ENCODE results near the gene OR2F2.

Gene OR2F2, protein sequence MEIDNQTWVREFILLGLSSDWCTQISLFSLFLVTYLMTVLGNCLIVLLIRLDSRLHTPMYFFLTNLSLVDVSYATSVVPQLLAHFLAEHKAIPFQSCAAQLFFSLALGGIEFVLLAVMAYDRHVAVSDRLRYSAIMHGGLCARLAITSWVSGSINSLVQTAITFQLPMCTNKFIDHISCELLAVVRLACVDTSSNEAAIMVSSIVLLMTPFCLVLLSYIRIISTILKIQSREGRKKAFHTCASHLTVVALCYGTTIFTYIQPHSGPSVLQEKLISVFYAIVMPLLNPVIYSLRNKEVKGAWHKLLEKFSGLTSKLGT

GRCh38 chr7:143934526-143935325, at the start of gene OR2F2:
OR2F2 (plus strand) TSS chr7:143935233; CDS start chr7:143935233, 0 bp downstream.
- no peak for DNase-seq (ENCODE audit: low spot score)

GRCh38 chr7:143885951-143886350, 49.1 kb upstream of the OR2F2 start:
- no peak for DNase-seq (ENCODE audit: low spot score)

DNA sequence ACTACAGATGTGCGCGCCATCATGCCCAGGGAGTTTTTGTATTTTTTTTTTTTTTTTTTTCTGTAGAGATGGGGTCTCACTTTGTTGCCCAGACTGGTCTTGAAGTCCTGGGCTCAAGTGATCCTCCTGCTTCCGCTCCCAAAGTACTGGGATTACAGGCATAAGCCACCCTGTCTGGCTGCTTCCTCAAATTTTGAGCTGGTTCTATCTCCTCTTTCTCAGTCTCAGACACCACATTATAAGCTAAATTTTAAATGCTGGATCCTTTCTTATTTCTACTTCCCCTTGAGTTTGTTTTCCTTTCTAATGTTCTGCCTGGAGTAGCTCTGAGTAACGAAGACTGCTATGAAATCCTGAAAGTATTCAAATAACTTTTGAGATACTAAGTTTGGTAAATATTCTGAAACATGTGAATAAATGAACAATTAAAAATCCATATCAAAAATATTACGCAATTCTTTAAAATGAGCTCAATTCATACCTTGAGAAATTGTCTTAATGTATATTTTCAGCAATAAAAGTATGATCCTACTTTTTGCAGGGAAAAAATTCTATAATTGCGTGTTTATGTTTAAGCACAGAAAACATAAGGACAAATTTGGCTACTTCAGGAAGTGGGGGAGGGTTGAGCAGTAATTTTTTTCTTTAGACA, 48.1 kb upstream of the OR2F2 start:
- DNase-seq (ENCODE audit: low spot score) = no peak

DNA sequence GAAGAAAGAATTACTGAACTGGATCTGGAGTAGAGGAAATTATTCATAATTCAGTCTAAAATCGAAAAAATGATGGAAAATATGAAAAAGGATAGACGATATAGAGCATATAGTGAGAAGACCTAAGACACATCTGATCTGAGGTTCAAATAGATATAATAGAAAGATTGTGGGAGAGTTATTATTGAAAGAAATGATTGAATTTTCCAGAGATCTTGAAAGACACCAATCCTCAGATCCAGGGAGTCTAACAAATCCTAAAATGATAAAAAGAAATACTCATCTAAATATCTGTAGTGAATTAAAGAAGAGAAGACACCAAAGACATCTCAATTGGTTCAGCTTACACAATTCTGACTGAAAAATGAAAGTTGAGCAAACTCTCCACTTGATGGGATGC, 46.0 kb upstream of the OR2F2 start:
- DNase-seq (ENCODE audit: low spot score) = no peak

DNA sequence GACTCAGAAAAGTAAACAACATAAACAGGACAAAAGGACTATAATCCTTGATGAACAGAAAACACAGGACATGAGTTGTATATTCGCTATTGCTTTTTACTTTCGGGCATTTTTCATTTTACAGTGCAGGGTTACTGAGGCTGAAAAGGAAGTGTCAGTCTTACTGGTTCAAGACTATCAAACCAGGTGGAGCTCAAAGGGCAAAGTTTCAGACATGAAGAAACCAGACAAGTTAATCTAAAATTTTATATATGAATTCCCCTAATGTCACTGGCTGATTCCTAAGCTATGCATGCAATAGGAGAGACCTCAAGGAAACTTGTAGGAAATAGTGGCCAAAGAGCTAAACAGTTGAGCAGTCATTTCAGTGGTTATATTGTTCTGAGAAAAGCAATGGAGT, 44.5 kb upstream of the OR2F2 start:
- no peak for DNase-seq (ENCODE audit: low spot score)

DNA sequence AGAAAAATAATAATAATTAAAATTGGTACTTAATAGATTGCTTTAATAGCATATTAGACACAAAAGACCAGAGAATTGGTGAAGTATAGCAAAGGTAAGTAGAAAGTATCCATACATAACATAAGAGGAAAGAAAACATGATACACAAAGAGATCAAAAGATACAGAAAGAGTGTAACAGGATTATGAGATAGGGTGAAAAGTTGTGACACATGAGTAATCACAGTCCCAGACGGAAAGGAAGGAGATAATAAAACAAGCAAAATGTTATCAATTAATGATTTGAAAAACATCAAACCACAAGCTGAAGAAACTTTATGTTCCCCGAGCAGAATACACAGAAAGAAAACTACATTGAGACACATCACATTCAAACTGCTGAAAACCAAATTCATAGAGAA, 43.6 kb upstream of the OR2F2 start:
- no peak for DNase-seq (ENCODE audit: low spot score)

DNA sequence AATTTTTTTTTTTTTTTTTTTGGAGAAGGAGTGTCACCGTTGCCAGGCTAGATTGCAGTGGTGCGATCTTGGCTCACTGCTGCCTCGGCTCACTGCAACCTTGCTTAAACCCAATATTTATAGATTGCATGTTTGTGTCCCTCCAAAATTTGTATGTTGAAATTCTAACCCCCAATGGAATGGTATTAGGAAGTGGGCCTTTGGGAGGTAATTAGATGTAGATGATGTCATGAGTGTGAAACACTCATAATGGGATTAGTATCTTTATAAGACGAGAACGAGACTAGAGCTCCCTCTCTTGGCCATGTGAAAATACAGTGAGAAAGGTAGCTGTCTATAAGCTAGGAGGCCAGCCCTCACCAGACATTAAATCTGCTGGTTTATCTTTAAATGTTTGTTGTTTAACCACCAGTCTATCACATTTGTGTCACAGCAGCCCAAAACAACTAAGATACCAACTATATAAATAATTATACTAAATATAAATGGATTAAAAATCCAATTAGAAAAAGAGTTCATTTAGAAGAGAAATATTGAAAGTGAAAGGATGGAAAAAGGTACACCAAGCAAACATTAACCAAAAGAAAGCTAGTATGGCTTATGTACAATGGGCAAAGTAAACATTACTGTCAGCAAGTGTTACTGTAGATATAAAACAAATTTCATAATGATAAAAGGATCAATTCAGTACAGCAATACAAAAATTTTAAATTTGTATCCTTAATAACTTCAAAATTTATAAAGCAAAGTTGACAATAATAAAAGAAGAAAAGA, 42.3 kb upstream of the OR2F2 start:
- DNase-seq (ENCODE audit: low spot score) = no peak

DNA sequence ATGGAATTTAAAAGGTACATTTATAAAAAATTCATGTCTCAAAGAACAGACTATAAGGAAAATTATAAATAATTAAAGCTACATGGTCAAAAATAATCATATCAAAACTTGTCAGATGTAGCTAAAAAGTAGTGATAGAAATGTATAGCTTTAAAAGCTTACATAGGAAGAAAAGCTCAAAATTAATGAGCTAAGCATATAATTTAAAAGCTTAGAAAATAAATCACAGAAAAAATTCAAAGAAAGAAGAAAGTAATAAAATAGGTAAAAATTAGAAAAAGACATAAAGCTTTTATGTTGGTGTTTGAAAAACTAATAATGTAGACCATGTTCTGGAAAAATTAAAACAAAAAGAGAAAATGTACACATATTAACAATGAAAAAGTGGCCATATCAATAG, 38.4 kb upstream of the OR2F2 start:
- DNase-seq (ENCODE audit: low spot score) = no peak

DNA sequence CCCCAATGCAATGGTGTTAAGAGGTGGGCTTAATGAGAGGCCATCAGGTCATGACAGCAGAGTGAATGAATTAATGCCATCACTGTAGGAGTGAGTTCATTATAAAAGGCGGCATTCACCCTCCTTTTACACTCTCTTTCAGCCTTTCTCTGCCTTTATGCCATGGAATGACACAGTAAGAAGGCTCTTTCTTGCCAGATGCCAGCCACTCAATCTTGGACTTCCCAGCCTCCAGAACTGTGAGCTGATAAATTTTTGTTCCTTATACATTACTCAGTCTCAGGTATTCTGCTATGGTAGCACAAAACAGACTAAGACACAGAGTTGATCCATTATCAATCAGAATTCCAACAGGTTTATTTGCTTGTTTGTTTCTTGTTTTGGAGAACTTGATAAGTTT, 36.2 kb upstream of the OR2F2 start:
- no peak for DNase-seq (ENCODE audit: low spot score)

DNA sequence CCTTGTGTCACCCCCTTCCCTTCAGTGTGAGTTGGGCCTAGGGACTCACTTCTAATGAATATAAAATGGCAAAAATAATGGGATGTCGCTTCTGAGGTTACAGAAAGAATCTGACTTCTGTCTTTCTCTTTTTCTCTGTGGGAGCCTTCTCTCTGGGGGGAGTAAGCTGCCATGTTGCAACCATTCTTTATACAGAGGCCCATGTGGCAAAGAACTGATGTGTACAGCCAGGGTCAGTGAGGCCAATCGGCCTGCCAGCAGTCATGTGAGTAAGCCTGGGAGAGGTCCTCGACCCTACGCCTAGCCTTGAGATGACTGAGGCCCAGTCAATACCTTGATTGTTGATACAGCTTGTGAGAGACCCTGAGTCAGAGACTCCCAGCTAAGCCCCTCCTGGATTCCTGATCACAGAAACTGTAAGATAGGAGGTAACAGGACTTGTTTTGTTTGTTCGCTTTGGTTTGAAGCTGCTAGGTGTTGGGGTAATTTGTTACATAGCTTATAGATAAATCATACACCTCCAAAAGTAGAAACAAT, 34.7 kb upstream of the OR2F2 start:
- no peak for DNase-seq (ENCODE audit: low spot score)

- DNase-seq (ENCODE audit: low spot score) = peak; percentile 56
Observed at GRCh38 chr7:143901332-143901667, 33.7 kb upstream of the OR2F2 start.

DNA sequence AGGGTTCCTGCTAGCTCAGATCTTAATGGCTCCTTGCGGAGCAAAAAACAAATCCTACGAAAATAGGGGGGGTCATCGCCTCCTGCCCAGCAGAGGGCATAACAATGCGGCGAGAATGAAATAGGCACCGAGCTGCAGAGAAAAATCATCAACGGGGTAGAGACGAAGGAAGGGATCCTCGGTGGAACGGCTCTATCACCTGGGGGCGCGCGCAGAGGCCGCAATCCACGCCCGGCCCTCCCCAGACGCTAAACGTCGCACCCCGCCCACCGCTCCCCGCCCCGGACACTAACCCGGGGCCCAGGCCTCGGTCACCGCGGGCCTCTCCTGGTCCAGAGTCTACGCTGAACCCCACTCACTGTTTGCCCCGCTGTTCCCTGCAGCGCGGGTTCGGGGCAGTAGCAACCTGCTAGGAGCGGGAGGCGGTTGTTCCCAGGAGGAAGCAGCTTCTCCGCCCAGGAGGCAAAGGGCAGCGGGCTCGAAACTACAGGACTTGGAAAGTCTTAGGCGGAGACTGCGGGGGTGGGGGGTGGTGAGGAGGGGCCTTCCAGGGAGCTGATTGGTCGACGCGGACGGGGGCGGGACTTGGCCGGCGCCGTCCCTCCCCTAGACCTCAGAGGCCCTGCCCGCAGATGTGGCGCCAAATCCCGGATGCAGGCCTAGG, 33.2 kb upstream of the OR2F2 start, which contains the start of gene TCAF1:
TCAF1 (minus strand) TSS at position 509 of the 664 bp plus-strand sequence. CDS start 25,568 bp downstream, outside the sequence.
- DNase-seq (ENCODE audit: low spot score) = peak; percentile 95

GRCh38 chr7:143902332-143902899, 32.6 kb upstream of the OR2F2 start:
- no peak for DNase-seq (ENCODE audit: low spot score)

DNA sequence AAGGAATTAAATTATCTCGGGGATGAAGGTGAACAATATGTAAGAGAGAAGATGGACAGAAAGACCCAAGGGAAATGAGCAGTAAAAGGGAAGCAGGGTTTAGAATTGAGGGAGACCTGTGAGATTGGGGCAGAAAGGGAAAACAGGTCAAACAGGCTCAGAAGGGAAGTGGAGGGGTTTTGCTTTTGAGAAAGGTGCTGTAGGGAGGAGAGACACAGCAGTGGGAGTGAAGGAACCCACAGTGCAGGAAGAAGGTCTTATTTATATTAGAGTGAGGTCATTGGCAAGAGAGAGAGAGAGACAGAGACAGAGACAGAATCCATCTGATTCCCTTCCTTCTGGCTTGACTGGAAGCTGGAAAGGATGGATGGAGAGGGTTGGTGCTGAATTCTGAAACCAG, 29.5 kb upstream of the OR2F2 start:
- no peak for DNase-seq (ENCODE audit: low spot score)

DNA sequence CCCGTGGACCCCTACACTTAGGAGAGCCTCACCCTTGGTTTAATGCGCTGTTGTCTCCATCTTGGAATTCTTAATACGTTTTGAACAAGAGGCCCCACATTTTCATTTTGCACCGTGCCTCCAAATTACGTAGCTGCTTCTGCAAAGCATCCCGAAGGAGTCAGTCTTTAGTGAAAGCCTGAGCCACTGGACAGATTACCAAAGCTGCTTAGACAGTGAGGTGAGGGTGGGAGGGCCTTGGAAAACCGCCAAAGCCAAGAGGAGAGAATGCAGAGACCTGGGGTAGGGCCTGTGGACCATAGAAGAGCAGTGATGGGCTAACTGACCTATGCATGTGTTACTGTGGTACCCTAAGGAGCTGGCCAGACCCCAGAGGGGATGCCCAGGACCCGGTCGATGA, 28.9 kb upstream of the OR2F2 start:
- DNase-seq (ENCODE audit: low spot score) = no peak

DNA sequence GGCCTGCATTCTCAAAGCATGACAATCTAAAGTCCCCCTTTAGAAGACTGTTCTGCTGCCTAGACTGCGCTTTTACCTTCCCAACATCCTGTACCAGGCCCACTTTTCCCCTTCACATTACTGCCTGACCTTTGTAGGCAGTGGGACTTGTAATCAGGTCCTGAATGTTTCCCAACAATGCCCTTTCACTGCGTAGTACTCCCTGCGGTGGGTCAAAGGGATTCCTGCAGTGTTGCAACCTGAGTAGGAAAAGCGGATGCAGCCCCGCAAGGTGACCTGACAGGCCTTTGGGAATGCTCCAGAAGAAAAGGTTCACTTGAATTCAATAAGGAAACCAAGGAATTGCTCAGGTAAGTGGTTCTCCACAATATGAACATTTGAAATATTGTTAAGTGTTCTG, 28.1 kb upstream of the OR2F2 start:
- no peak for DNase-seq (ENCODE audit: low spot score)

DNA sequence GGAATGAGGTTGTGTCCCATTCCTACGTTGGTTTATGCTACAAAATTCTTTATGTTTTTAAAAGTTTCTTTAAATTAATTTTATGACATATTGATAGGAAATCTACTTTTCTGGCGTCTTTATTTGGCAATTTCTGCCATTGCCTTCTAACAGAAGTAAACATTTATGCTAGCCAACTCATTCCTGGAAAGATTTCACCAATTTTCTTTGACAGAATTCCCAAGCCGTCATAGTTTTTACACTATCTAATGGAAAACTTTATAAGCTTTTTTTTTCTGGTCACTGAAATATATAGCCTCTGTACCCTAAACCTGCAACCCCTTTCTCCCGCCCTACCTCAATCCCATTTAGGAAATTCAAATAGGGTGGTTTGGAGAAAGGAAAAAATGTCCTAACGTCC, 26.9 kb upstream of the OR2F2 start:
- DNase-seq (ENCODE audit: low spot score) = no peak

- no peak for DNase-seq (ENCODE audit: low spot score)
Observed at GRCh38 chr7:143909863-143910262, 25.2 kb upstream of the OR2F2 start.

DNA sequence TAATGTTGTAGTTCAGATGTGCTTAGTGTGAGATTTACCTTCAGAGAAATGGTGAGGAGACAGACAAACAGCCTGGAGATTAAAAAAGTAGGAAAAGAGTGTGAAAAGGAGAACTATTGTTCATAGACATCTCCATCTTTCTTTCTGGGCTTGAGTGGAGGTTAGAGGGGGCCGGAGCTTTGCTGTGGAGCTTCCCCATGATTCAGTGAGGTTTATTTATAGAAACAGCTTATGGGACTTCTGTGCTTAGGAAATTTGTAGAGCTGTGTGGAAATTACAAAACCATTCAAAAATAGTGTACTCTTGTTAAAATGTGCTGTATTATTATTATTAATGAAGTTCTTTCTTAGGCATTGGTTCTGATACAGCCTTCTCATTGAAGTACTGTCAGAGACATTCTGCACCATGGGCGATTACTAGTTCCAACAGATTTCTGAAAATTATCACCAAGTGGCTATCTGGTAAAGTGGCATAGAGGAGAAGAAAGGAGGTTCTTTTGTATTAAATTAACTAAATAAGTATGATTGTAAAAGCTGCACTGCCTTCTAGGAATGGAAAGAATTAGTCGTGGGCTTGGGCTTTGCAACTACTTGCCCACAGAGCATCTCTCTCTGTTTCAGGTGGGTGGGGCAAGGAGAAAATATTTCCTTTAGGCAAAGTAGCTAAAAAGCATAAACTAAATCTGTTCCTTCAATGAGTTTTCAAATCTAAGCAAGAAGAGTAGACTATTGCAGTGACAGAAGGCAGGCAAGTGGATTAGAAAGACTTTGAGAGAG, 24.4 kb upstream of the OR2F2 start:
- DNase-seq (ENCODE audit: low spot score) = no peak

DNA sequence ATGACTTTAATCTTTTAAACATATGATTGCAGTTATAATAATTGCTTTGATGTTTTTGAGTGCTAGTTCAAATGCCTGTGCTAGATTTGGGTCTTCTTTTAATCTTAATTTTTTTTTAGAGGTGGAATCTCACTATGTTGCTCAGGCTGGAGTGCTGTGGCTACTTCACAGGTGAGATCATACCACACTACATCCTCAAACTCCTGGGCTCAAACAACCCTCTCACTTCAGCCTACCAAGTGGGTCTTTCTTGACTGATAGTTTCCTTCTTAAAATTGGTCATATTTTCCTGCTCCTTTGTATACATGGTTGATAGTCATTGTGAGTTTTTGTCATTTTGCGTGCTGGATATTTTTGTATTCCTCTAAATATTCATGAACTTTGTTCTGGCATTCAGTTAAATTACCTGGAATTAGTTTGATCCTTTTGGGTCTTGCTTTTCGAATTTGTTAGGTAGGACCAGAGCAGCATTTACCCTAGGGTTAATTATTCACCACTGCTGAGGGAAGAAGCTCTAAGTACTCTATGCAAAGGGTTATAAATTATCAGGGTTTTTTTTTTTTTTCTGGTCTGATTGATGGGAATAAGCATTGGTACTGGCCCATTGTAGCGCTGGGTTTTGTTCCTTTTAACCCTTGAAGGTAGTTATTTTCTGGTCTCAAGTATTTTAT, 21.0 kb upstream of the OR2F2 start:
- no peak for DNase-seq (ENCODE audit: low spot score)
